ENCODE measurements around the gene ABCC9.

DNA sequence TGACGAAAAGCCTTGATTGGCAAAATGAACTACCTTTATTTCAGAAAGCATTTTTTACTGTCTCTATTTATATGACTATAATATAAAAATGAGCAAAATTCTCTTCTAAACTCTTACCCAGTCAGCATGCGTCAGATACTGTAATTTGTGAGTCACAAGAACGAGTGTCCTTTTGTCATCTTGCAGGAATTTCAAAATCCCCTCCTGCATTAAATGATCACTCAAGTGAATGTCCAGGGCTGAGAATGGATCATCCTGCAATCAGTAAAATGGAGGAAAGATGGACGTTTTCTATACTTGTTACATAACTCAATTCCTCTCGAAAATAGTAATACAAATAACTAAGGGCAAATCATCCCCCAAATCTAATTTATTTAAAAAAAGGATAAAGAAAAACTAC is 89.0 kb downstream of the ABCC9 start:
- no peak for TF ChIP-seq CTCF (IDR thresholded peaks at IDR 0.05; ENCODE audit: insufficient read depth, low read length)
- TF ChIP-seq REST (IDR thresholded peaks at IDR 0.05; ENCODE audit: insufficient replicate concordance, low read depth): no peak
- TF ChIP-seq POLR2AphosphoS5 (IDR thresholded peaks at IDR 0.05; ENCODE audit: low read depth): no peak
- no peak for TF ChIP-seq GABPA (IDR thresholded peaks at IDR 0.05; ENCODE audit: low read depth)
- TF ChIP-seq SPI1 (IDR thresholded peaks at IDR 0.05; ENCODE audit: borderline replicate concordance, low read depth): no peak

Data from HL-60 (cell line).